DOHH2 (cell line): ENCODE measurements around the gene FGGY.
"Not testable (repeated sequence)": the region's sequence is repeated elsewhere in the genome, so short reads cannot be mapped to it uniquely, and the experiment has no call there.

Source experiments
- CTCF ChIP-seq: fragments of 200-600 bp; sonication (generic); IDR thresholded peaks from one replicate; pipeline ENCODE4 v1.5.1; 2014; ENCODE audit warnings: antibody characterized with exemption, mild to moderate bottlenecking, low read depth, low read length; ENCODE audit not compliant: poor library complexity, severe bottlenecking
- EZH2phosphoT487 ChIP-seq: fragments of 200-600 bp; sonication (generic); IDR thresholded peaks from 2 replicates; pipeline ENCODE4 v1.6.1; 2017; ENCODE audit warnings: borderline replicate concordance, mild to moderate bottlenecking, antibody characterized with exemption, low read length, moderate library complexity, mixed read lengths

- not testable (repeated sequence) for TF ChIP-seq CTCF, EZH2phosphoT487
Observed at GRCh38 chr1:59251061-59251460, 45.8 kb upstream of the FGGY start.
